ENCODE results near the gene SPDYE3.
"Not testable (repeated sequence)": the region's sequence is repeated elsewhere in the genome, so short reads cannot be mapped to it uniquely, and the experiment has no call there.

Gene SPDYE3

DNA sequence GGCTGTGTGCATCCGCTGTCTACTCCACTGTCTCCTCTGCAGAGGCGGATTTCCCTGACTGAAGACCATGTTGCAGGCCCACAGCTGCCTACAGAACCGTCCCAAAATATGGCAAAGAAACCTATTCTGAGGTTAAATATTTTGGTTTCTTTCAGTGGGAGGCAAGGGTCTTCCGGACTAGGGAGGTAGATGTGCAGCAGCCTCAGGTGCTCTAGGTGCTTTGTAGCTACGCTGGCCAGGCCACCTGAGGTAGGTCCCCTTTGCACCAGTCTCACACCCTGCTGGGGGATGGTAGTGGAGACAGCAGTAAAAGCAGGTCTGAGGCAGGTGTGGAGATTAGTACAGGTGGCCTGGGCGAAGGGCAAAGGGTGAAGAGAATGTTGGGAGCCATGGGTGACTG lies 42.3 kb downstream of the SPDYE3 start:
- DNase-seq (ENCODE audit: low read depth in 2 of 2) = no peak

DNA sequence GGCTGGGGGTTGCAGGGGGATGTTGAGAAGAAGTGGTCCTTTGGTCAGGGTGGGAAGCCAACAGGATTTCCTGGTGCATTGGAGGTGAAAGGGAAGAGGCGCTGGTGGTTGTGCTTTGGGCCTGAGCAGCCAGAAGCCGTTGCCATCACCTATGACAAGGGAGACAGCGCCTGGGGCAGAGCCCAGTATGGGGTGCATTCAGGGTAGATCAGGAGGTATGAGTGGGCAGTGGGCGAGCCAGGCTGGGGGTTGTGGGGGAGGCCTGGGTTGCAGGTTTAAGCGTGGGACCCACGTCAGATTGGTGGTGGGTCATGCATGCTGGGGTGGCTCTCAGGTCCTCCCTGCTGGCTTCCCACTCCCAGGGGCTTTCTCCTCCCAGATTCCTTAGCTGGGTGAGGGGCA lies 44.2 kb downstream of the SPDYE3 start:
- DNase-seq (ENCODE audit: low read depth in 2 of 2) = no peak

DNA sequence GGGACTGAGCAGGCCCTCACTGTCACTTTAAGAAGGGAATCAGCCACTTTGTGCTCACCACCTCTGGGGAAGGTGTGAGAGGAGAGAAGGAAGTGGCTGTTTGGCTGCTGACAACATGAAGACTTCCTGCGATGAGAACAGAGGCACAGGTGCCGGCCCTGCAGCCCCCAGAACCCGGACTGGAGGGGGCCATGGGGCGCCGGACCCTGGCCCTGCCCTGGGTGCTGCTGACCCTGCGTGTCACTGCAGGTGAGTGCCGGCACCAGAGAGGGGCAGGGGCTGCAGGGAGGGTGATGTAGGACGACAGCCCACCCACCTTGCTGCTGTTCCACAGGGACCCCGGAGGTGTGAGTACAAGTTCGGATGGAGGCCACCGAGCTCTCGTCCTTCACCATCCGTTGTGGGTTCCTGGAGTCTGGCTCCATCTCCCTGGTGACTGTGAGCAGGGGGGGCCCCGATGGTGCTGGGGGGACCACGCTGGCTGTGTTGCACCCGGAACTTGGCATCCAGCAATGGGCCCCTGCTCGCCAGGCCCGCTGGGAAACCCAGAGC lies 44.8 kb downstream of the SPDYE3 start:
- DNase-seq (ENCODE audit: low read depth in 2 of 2) = not testable (repeated sequence)

- no peak for DNase-seq (ENCODE audit: low read depth in 2 of 2)
Measured at GRCh38 chr7:100352984-100353684, 45.6 kb downstream of the SPDYE3 start.

DNA sequence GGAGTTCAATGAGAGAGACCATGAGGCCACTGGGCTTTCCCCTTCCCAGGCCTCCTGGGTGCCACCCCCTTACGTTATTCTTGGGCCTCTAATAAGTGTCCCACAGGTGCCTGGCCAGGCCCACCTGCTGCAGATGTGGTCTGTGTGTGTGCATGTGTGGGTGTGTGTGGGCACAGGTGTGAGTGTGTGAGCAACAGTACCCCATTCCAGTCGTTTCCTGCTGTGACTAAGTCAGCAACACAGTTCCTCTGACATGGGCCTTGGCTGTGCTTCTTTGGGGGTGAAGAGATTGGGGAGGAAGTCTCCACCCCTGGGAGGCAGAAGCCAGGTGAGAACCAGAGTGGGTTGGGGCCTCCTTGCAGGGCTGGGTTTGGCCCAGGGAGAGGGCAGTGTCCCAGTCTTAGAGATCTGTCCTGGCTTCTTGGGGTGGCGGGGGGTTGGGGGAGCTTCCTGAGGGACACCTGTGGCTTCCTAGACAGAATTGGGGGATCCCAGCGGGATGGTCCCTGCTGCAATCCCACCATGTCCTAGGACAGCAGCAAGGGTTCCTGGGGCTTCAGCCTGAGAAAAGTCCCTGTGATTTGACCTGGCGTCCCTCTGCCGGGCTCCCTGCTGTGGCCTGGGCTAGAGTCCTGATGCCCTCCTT lies 46.3 kb downstream of the SPDYE3 start:
- no peak for DNase-seq (ENCODE audit: low read depth in 2 of 2)

DNA sequence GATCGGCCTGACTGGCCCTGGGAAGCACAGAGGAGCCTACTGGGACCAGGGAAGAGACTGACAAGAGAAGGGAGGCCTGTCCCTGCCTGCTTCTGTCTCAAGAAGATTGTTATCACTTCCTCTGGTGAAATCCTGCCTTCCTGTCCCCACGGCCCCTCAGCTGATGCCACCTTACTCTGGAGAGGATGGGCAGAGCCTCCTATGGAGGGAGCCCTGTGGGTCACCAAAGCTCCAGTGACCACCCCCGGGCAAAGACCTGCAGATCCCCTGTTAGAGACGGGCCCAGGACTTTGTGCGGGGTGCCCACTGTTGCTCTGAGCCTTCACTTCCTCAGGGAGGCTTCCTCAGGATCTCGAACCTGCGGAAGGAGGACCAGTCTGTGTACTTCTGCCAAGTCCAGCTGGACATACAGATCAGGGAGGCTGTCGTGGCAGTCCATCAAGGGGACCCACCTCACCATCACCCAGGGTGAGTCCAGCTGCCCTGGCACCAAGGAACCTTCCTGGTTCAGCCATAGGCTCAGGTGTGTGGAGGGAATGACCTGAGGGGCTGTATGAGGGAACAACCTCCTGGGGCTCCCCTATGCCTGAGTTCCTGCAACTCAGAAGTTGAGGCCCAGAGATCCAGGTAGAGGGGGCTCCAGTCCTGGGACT lies 49.0 kb downstream of the SPDYE3 start:
- no peak for DNase-seq (ENCODE audit: low read depth in 2 of 2)

DNA sequence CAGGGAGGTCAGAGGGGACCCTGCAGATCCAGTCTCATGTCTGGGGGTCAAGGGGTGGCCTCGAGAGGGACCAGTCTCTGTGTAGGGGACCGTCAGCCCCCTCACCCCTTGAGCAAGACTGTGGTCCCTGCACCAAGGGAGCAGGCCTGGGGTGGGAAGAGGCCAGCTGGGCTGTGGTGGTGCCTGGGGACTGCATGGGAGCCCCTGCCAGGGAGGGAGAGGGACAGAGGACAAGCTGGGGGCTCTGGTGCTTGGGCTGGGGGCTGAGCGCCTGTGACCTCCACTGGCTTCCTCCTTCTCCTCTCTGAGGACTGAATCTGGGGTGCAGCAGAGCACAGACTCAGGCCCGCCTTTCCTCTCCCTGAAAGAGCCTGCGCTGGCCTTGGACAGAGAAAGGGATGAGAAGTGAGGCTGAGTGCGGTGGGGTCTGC lies 49.6 kb downstream of the SPDYE3 start:
- no peak for DNase-seq (ENCODE audit: low read depth in 2 of 2)

- DNase-seq (ENCODE audit: low read depth in 2 of 2) = no peak
Measured at GRCh38 chr7:100358027-100358856, 50.7 kb downstream of the SPDYE3 start, which contains the start of gene PILRB. Gene PILRB (plus strand): TSS chr7:100358117. CDS start chr7:100358303, 186 bp downstream.

DNA sequence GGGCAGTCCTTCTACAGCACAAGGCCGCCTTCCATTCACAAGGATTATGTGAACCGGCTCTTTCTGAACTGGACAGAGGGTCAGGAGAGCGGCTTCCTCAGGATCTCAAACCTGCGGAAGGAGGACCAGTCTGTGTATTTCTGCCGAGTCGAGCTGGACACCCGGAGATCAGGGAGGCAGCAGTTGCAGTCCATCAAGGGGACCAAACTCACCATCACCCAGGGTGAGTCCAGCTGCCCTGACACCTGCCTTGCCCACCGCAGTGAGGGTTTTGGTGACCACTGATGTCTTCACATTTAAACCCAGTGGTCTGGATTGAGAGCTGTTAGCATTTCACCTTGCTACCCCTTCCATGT lies 51.3 kb downstream of the SPDYE3 start:
- no peak for DNase-seq (ENCODE audit: low read depth in 2 of 2)

- no peak for DNase-seq (ENCODE audit: low read depth in 2 of 2)
Measured at GRCh38 chr7:100360135-100360854, 52.8 kb downstream of the SPDYE3 start.

DNA sequence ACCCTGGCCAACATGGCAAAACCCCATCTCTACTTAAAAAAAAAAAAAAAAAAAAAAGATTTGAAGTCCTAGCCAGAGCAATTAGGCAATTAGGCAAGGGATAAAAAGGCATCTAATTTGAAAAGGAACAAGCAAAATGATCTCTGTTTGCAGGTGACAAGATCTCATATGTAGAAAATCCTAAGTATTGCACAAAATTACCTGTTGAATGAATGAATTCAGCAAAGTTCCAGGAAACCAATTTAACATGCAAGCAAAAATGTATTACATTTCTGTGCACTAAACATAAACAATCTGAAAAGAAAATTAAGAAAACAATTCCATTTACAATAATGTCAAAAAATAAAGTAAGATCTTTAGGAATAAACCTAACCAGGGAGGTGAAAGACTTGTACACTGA lies 55.6 kb downstream of the SPDYE3 start:
- no peak for DNase-seq (ENCODE audit: low read depth in 2 of 2)

DNA sequence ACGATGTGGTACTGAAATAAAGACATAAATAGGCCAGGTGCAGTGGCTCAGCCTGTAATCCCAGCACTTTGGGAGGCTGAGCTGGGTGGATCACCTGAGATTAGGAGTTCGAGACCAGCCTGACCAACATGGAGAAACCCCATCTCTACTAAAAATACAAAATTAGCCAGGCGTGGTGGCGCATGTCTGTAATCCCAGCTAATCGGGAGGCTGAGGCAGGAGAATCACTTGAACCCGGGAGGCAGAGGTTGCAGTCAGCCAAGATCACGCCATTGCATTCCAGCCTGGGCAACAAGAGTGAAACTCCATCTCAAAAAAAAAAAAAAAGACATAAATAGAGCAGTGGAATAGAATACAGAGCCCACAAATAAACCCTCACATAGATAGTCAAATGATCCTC lies 56.3 kb downstream of the SPDYE3 start:
- DNase-seq (ENCODE audit: low read depth in 2 of 2) = not testable (repeated sequence)

- no peak for DNase-seq (ENCODE audit: low read depth in 2 of 2)
Measured at GRCh38 chr7:100364480-100364879, 57.0 kb downstream of the SPDYE3 start.

GRCh38 chr7:100365998-100366367 lies 58.5 kb downstream of the SPDYE3 start:
- not testable (repeated sequence) for DNase-seq (ENCODE audit: low read depth in 2 of 2)

DNA sequence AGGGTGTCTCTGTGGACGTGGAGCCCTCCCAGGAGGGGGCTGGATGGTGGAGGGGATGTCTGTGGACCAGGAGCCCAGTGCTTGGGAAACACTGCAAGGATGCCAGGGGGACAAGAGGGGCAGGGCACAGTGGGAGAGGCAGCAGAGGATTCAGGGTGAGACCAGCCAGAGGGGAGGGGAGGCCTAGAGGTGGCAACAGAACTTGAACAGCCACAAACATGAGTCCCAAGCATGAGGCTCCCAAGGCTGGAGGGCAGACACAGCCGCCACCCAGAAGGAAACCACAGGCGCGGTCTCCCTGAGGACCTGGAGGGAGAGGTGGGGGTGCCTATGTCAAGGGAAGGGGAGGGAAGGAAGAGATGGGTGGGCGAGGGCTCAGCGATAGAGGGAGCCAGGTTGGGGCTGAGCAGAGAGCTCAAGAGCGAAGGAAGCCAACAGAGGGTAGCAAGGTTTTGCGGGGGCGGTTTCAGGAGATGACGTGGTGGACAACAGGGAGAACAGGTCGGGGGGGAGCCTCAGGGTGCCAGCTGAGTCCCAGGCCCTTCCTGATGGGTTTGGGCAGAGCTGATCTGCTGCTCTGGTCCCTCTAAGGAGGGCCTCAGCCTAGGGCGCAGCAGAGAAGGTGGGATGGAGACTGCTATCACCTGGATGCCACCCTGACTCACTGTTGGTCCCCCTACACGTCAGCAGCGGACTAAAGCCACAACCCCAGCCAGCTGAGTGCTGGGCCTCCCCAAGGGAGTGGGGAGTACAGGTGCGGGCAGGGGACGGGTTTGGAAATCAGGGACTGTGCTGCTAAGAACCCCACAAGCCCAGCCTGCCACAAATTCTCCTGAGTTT lies 59.1 kb downstream of the SPDYE3 start:
- DNase-seq (ENCODE audit: low read depth in 2 of 2) = peak in 1 of 2 donors; percentile 33

- no peak for DNase-seq (ENCODE audit: low read depth in 2 of 2)
Measured at GRCh38 chr7:100367251-100367620, 59.7 kb downstream of the SPDYE3 start.

- no peak for DNase-seq (ENCODE audit: low read depth in 2 of 2)
Measured at GRCh38 chr7:100367676-100368613, 60.4 kb downstream of the SPDYE3 start.

- DNase-seq (ENCODE audit: low read depth in 2 of 2) = no peak
Measured at GRCh38 chr7:100369105-100369504, 61.6 kb downstream of the SPDYE3 start.

DNA sequence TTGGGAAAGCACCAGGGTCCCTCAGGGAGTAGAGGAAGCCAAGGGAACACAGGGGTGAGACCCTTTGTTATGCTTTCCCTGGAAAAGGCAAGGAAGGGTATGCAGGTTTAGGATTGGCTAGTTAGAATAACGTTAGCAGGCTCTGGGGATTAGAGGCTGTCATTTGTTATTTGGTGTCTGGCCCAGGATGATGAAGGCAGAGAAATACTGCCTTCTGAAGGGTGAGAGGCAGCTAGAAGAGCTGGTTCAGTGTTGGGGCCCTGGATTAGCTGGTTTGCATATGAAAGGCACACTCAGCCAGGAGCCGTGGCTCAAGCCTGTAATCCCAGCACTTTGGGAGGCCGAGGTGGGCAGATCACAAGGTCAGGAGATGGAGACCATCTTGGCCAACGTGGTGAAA lies 62.8 kb downstream of the SPDYE3 start:
- DNase-seq (ENCODE audit: low read depth in 2 of 2) = no peak

All from stimulated activated CD4-positive, alpha-beta T cell treated with anti-CD3 and anti-CD28 coated beads, Interleukin-15, amount 100 ng/mL, for 48 hours (primary cell).